Right lobe of liver (tissue), 6 donors: ENCODE results near the gene GPR148. TPM values are rescaled to one million over a fixed set of nuclear protein-coding genes. Genes with fewer than 3 reads are reported as not detected.

ENCODE experiments used
- ATAC-seq, 4 donors: fragments of 200-7000 bp; cut with Tn5 transposase; one replicate each; pipeline ENCODE4 v1.9.1; 2020; ENCODE audit warnings: mild to moderate bottlenecking in 4 of 4, moderate library complexity in 4 of 4
- DNase-seq, 3 donors: peaks; one replicate each; pipeline ENCODE4 v3.0.0-alpha.2; 2020
- H3K27ac ChIP-seq, 3 donors: fragments of 200-600 bp; one replicate each; pipeline ENCODE4 v1.8.0; 2022
- H3K27me3 ChIP-seq, 2 donors: fragments of 200-600 bp; one replicate each; pipeline ENCODE4 v1.8.0; 2022
- H3K36me3 ChIP-seq, 4 donors: fragments of 200-600 bp; sonication (generic) in 1 of 4; one replicate each; pipeline versions ENCODE4 v1.5.1 to v1.8.0; 2017 to 2022; ENCODE audit warnings: control low read depth in 1 of 4
- H3K4me1 ChIP-seq, 4 donors: fragments of 200-600 bp; sonication (generic) in 1 of 4; one replicate each; pipeline versions ENCODE4 v1.5.1 to v1.8.0; 2017 to 2022; ENCODE audit warnings: control low read depth in 1 of 4
- H3K4me3 ChIP-seq, 3 donors: fragments of 200-600 bp; one replicate each; pipeline ENCODE4 v1.8.0; 2022
- H3K9me3 ChIP-seq, 4 donors: fragments of 200-600 bp; sonication (generic) in 1 of 4; one replicate each; pipeline versions ENCODE4 v1.5.1 to v1.8.0; 2017 to 2022; ENCODE audit warnings: control low read depth in 1 of 4
- CTCF ChIP-seq, 4 donors: fragments of 200-600 bp in 3 of 4; fragments of 450-650 bp in 1 of 4; IDR thresholded peaks; one replicate each; pipeline versions ENCODE4 v1.5.1 to v1.8.0; 2016 to 2022; ENCODE audit warnings: antibody characterized with exemption in 4 of 4, mild to moderate bottlenecking in 2 of 4
- POLR2A ChIP-seq: fragments of 450-650 bp; IDR thresholded peaks from one replicate; pipeline ENCODE4 v1.6.1; 2017; ENCODE audit warnings: antibody characterized with exemption, mild to moderate bottlenecking
- WGBS: methylation state at CpG from one replicate; pipeline ENCODE4 v1.1.6; 2018; ENCODE audit warnings: low coverage, low lambda C conversion rate; ENCODE audit not compliant: insufficient coverage; ENCODE audit errors: missing lambda C conversion rate; 5-methylcytosine and 5-hydroxymethylcytosine counted together
- intact Hi-C, 2 donors: fragments of 100-400 bp; cut with DNase I; formaldehyde crosslinking; loops; one replicate each; pipeline versions ENCODE4 v1.11.2 to v1.14.1; 2022
- total RNA-seq, 6 experiments: library from RNA; depleted of rRNA in 2 of 6; stranded (reverse); fragments of >200 nt in 2 of 6; fragmentation: NEBNext Ultra II Directional in 3 of 6; extraction: Animal tissue kit (Norgen Biotek cat#: 25700) in 3 of 6; gene quantifications; one replicate each; pipeline versions ENCODE4 v1.1.0 to v1.2.4, GENCODE V29; 2016 to 2023
- donor health status: DM: no; HTN: yes; CAD: no.
- donor health status: DM: no; HTN: no; CAD: no.
- donor health status: DM: no; HTN: no; CAD: no.
- donor health status: DM: no; HTN: yes; CAD: no.
- donor health status: DM: no; HTN: yes; CAD: no.

GPR148 gene
- total RNA-seq, 6 experiments from 2014 or later: not detected

- 12% methylated on average over 8 of the region's 20 CpGs for WGBS
- peak; percentile 16 to 66 (median 22) for ATAC-seq
- intact Hi-C loops: no loop called here
These were observed 15.6 kb downstream of the GPR148 start for GRCh38 chr2:130744287-130745117.

GRCh38 chr2:130749078-130749477 is 20.2 kb downstream of the GPR148 start:
- WGBS: 57% methylated on average over 7 of the region's 9 CpGs

More at GRCh38 chr2:130744287-130745117, 15.6 kb downstream of the GPR148 start:
- Histone ChIP-seq H3K27me3 (no peaks in the 10 kb centered on the region), H3K27ac (no peak overlapping the region), H3K4me1 (no peaks in the 10 kb centered on the region), H3K9me3 (no peaks in the 10 kb centered on the region), H3K4me3 (no peak overlapping the region), H3K36me3 (no peaks in the 10 kb centered on the region)
- no peak for DNase-seq
- TF ChIP-seq POLR2A (no peak), CTCF (IDR thresholded peaks at IDR 0.05) (no peak)

GRCh38 chr2:130749641-130750040 is 20.8 kb downstream of the GPR148 start:
- no peak for ATAC-seq
- no peaks in the 10 kb centered on the region for H3K36me3 ChIP-seq
- no peak for DNase-seq

More at GRCh38 chr2:130749078-130749477, 20.2 kb downstream of the GPR148 start:
- no peak overlapping the region for H3K4me3 ChIP-seq
- no peaks in the 10 kb centered on the region for H3K4me1 ChIP-seq
- H3K9me3 ChIP-seq: no peaks in the 10 kb centered on the region
- H3K27ac ChIP-seq: no peak overlapping the region
- intact Hi-C loops: no loop called here
- no peaks in the 10 kb centered on the region for H3K27me3 ChIP-seq
- DNase-seq: no peak
- H3K36me3 ChIP-seq: no peaks in the 10 kb centered on the region
- TF ChIP-seq POLR2A (no peak), CTCF (IDR thresholded peaks at IDR 0.05) (no peak)
- no peak for ATAC-seq

GRCh38 chr2:130754811-130755210 is 25.9 kb downstream of the GPR148 start:
- Histone ChIP-seq H3K4me3 (no peak overlapping the region), H3K4me1 (no peaks in the 10 kb centered on the region), H3K27me3 (peaks cover 3 to 5% of the 10 kb centered on the region in 2 donors), H3K27ac (no peak overlapping the region), H3K9me3 (no peaks in the 10 kb centered on the region), H3K36me3 (no peaks in the 10 kb centered on the region)
- TF ChIP-seq CTCF (IDR thresholded peaks at IDR 0.05) (no peak), POLR2A (no peak)
- ATAC-seq (no peak), DNase-seq (no peak)
- intact Hi-C loops: no loop called here
- WGBS: 23% methylated on average over 8 of the region's 8 CpGs

More at GRCh38 chr2:130749641-130750040, 20.8 kb downstream of the GPR148 start:
- Histone ChIP-seq H3K27ac (no peak overlapping the region), H3K4me1 (no peaks in the 10 kb centered on the region), H3K4me3 (no peak overlapping the region), H3K27me3 (no peaks in the 10 kb centered on the region), H3K9me3 (no peaks in the 10 kb centered on the region)
- TF ChIP-seq POLR2A: no peak
- TF ChIP-seq CTCF (IDR thresholded peaks at IDR 0.05): no peak
- intact Hi-C loops: no loop called here
- WGBS: 76% methylated on average over 6 of the region's 6 CpGs
